ENCODE measurements around the gene TICRR. TPM values are rescaled to one million over a fixed set of nuclear protein-coding genes. Genes with fewer than 3 reads are reported as not detected.
"Not testable (repeated sequence)": the region's sequence is repeated elsewhere in the genome, so short reads cannot be mapped to it uniquely, and the experiment has no call there.

TICRR gene
- total RNA-seq, 1 donor from 2014 or later: 21.0 TPM

- no peaks in the 10 kb centered on the region for H3K9me3 Mint-ChIP-seq
- H3K27me3 Mint-ChIP-seq: peaks cover 4% of the 10 kb centered on the region
- H3K27ac Mint-ChIP-seq: peak overlapping the region; percentile 61
- intact Hi-C loops (cut with micrococcal nuclease): loop anchor here (5.0 to 10.0 kb wide), 3 partner anchors 243 to 956 kb away; partner anchors contain the start of genes AEN, NGRN and POLG
- DNase-seq: no peak
- peaks cover 42% of the 10 kb centered on the region for H3K4me1 Mint-ChIP-seq
- H3K4me3 Mint-ChIP-seq: peak overlapping the region; percentile 83
- peaks cover 44% of the 10 kb centered on the region for H3K36me3 Mint-ChIP-seq (ENCODE audit: low read depth)
These were observed 2.9 kb downstream of the TICRR start for GRCh38 chr15:89578146-89578545.

GRCh38 chr15:89580747-89581146 is 5.5 kb downstream of the TICRR start:
- H3K4me3 Mint-ChIP-seq; H3K27ac Mint-ChIP-seq; intact Hi-C loops (cut with micrococcal nuclease); DNase-seq; H3K27me3 Mint-ChIP-seq; H3K9me3 Mint-ChIP-seq: not testable (repeated sequence)
- Mint-ChIP-seq H3K4me1 (peaks cover 37% of the 10 kb centered on the region), H3K36me3 (ENCODE audit: low read depth) (peaks cover 51% of the 10 kb centered on the region)

- Mint-ChIP-seq H3K4me1 (peaks cover 7% of the 10 kb centered on the region), H3K9me3 (no peaks in the 10 kb centered on the region), H3K4me3 (no peak overlapping the region)
These were observed 11.4 kb downstream of the TICRR start for GRCh38 chr15:89586651-89587050.

GRCh38 chr15:89587955-89588354 is 12.7 kb downstream of the TICRR start:
- DNase-seq: no peak
- H3K4me3 Mint-ChIP-seq: no peak overlapping the region
- H3K36me3 Mint-ChIP-seq (ENCODE audit: low read depth): peaks cover 21% of the 10 kb centered on the region
- intact Hi-C loops (cut with micrococcal nuclease): no loop called here
- H3K27ac Mint-ChIP-seq: no peak overlapping the region
- H3K9me3 Mint-ChIP-seq: no peaks in the 10 kb centered on the region
- peaks cover 3% of the 10 kb centered on the region for H3K4me1 Mint-ChIP-seq
- H3K27me3 Mint-ChIP-seq: no peaks in the 10 kb centered on the region

More at GRCh38 chr15:89586651-89587050, 11.4 kb downstream of the TICRR start:
- no peaks in the 10 kb centered on the region for H3K27me3 Mint-ChIP-seq
- DNase-seq: peak; percentile 43
- H3K27ac Mint-ChIP-seq: no peak overlapping the region
- peaks cover 23% of the 10 kb centered on the region for H3K36me3 Mint-ChIP-seq (ENCODE audit: low read depth)
- intact Hi-C loops (cut with micrococcal nuclease): no loop called here

- no peak overlapping the region for H3K27ac Mint-ChIP-seq
- H3K9me3 Mint-ChIP-seq: no peaks in the 10 kb centered on the region
- H3K4me3 Mint-ChIP-seq: no peak overlapping the region
- peaks cover 35% of the 10 kb centered on the region for H3K36me3 Mint-ChIP-seq (ENCODE audit: low read depth)
- peaks cover 4% of the 10 kb centered on the region for H3K4me1 Mint-ChIP-seq
- H3K27me3 Mint-ChIP-seq: no peaks in the 10 kb centered on the region
- intact Hi-C loops (cut with micrococcal nuclease): no loop called here
- DNase-seq: peak; percentile 47
These were observed 16.6 kb downstream of the TICRR start for GRCh38 chr15:89591834-89592233.

- DNase-seq: no peak
- H3K9me3 Mint-ChIP-seq: no peaks in the 10 kb centered on the region
- H3K4me1 Mint-ChIP-seq: peaks cover 6% of the 10 kb centered on the region
- intact Hi-C loops (cut with micrococcal nuclease): no loop called here
- H3K4me3 Mint-ChIP-seq: no peak overlapping the region
- peaks cover 44% of the 10 kb centered on the region for H3K36me3 Mint-ChIP-seq (ENCODE audit: low read depth)
- no peak overlapping the region for H3K27ac Mint-ChIP-seq
- no peaks in the 10 kb centered on the region for H3K27me3 Mint-ChIP-seq
These were observed 17.7 kb downstream of the TICRR start for GRCh38 chr15:89593018-89593417.

- Mint-ChIP-seq H3K4me3 (no peak overlapping the region), H3K27ac (no peak overlapping the region), H3K27me3 (no peaks in the 10 kb centered on the region), H3K9me3 (no peaks in the 10 kb centered on the region), H3K4me1 (peaks cover 3% of the 10 kb centered on the region), H3K36me3 (ENCODE audit: low read depth) (peaks cover 55% of the 10 kb centered on the region)
- intact Hi-C loops (cut with micrococcal nuclease): no loop called here
- DNase-seq: no peak
These were observed 23.8 kb downstream of the TICRR start for GRCh38 chr15:89599021-89599420.

GRCh38 chr15:89611317-89611716 is 36.0 kb downstream of the TICRR start:
- Mint-ChIP-seq H3K4me1 (peaks cover 2% of the 10 kb centered on the region), H3K4me3 (no peak overlapping the region), H3K9me3 (peaks cover 24% of the 10 kb centered on the region), H3K27me3 (no peaks in the 10 kb centered on the region), H3K36me3 (ENCODE audit: low read depth) (peaks cover 81% of the 10 kb centered on the region), H3K27ac (no peak overlapping the region)
- intact Hi-C loops (cut with micrococcal nuclease): no loop called here
- DNase-seq: no peak

- Mint-ChIP-seq H3K27ac (no peak overlapping the region), H3K9me3 (peaks cover 24% of the 10 kb centered on the region), H3K4me3 (no peak overlapping the region), H3K27me3 (no peaks in the 10 kb centered on the region), H3K4me1 (peaks cover 2% of the 10 kb centered on the region), H3K36me3 (ENCODE audit: low read depth) (peaks cover 78% of the 10 kb centered on the region)
- intact Hi-C loops (cut with micrococcal nuclease): no loop called here
- no peak for DNase-seq
These were observed 37.8 kb downstream of the TICRR start for GRCh38 chr15:89613031-89613430.

GRCh38 chr15:89614164-89614563 is 38.9 kb downstream of the TICRR start:
- peak; percentile 21 for DNase-seq
- Mint-ChIP-seq H3K36me3 (ENCODE audit: low read depth) (peaks cover 77% of the 10 kb centered on the region), H3K9me3 (peaks cover 24% of the 10 kb centered on the region), H3K4me1 (peaks cover 2% of the 10 kb centered on the region), H3K27me3 (no peaks in the 10 kb centered on the region), H3K27ac (no peak overlapping the region), H3K4me3 (no peak overlapping the region)
- intact Hi-C loops (cut with micrococcal nuclease): no loop called here

GRCh38 chr15:89615135-89615534 is 39.9 kb downstream of the TICRR start:
- no peak for DNase-seq
- H3K27ac Mint-ChIP-seq: no peak overlapping the region
- H3K27me3 Mint-ChIP-seq: no peaks in the 10 kb centered on the region
- intact Hi-C loops (cut with micrococcal nuclease): no loop called here
- H3K36me3 Mint-ChIP-seq (ENCODE audit: low read depth): peaks cover 74% of the 10 kb centered on the region
- peaks cover 2% of the 10 kb centered on the region for H3K4me1 Mint-ChIP-seq
- no peak overlapping the region for H3K4me3 Mint-ChIP-seq
- peaks cover 24% of the 10 kb centered on the region for H3K9me3 Mint-ChIP-seq

GRCh38 chr15:89616228-89616627 is 41.0 kb downstream of the TICRR start:
- H3K27ac Mint-ChIP-seq: no peak overlapping the region
- H3K36me3 Mint-ChIP-seq (ENCODE audit: low read depth): peaks cover 67% of the 10 kb centered on the region
- H3K9me3 Mint-ChIP-seq: peaks cover 18% of the 10 kb centered on the region
- H3K4me1 Mint-ChIP-seq: no peaks in the 10 kb centered on the region
- H3K4me3 Mint-ChIP-seq: no peak overlapping the region
- H3K27me3 Mint-ChIP-seq: no peaks in the 10 kb centered on the region
- no peak for DNase-seq
- intact Hi-C loops (cut with micrococcal nuclease): no loop called here

- intact Hi-C loops (cut with micrococcal nuclease): no loop called here
- Mint-ChIP-seq H3K4me1 (no peaks in the 10 kb centered on the region), H3K27me3 (no peaks in the 10 kb centered on the region), H3K36me3 (ENCODE audit: low read depth) (peaks cover 68% of the 10 kb centered on the region), H3K9me3 (no peaks in the 10 kb centered on the region), H3K4me3 (no peak overlapping the region), H3K27ac (peak overlapping the region; percentile 62)
- DNase-seq: peak; percentile 27
These were observed 46.3 kb downstream of the TICRR start for GRCh38 chr15:89621547-89621946.

GRCh38 chr15:89623165-89623564 is 47.9 kb downstream of the TICRR start:
- Mint-ChIP-seq H3K36me3 (ENCODE audit: low read depth) (peaks cover 69% of the 10 kb centered on the region), H3K4me1 (no peaks in the 10 kb centered on the region), H3K9me3 (no peaks in the 10 kb centered on the region), H3K4me3 (no peak overlapping the region), H3K27ac (no peak overlapping the region), H3K27me3 (no peaks in the 10 kb centered on the region)
- DNase-seq: peak; percentile 37
- intact Hi-C loops (cut with micrococcal nuclease): no loop called here

GRCh38 chr15:89625716-89626115 is 50.4 kb downstream of the TICRR start:
- Mint-ChIP-seq H3K27ac (no peak overlapping the region), H3K4me1 (no peaks in the 10 kb centered on the region), H3K9me3 (no peaks in the 10 kb centered on the region), H3K36me3 (ENCODE audit: low read depth) (peaks cover 67% of the 10 kb centered on the region), H3K4me3 (no peak overlapping the region), H3K27me3 (no peaks in the 10 kb centered on the region)
- DNase-seq: peak; percentile 45
- intact Hi-C loops (cut with micrococcal nuclease): no loop called here
